Activated gamma-delta T cell treated with anti-CD3 and anti-CD28 coated beads, Interleukin-2, amount 50 U/mL, for 16 hours (primary cell): Measurements from ENCODE around the gene RBM45.
"Not testable (repeated sequence)": the region's sequence is repeated elsewhere in the genome, so short reads cannot be mapped to it uniquely, and the experiment has no call there.

Experiments used
- DNase-seq: peaks from one replicate; pipeline ENCODE4 v3.0.0-alpha.2; 2020; ENCODE audit warnings: low read depth

The RBM45 gene

GRCh38 chr2:178106053-178106452, 6.2 kb upstream of the RBM45 start:
- DNase-seq = no peak

GRCh38 chr2:178108176-178108575, 4.1 kb upstream of the RBM45 start:
- DNase-seq = no peak

- DNase-seq = no peak
Observed at GRCh38 chr2:178109813-178110212, 2.4 kb upstream of the RBM45 start.

GRCh38 chr2:178110681-178111080, 1.6 kb upstream of the RBM45 start:
- no peak for DNase-seq

GRCh38 chr2:178111743-178112142, 494 bp upstream of the RBM45 start:
- no peak for DNase-seq

GRCh38 chr2:178114462-178114861, 2.2 kb downstream of the RBM45 start:
- no peak for DNase-seq

- no peak for DNase-seq
Observed at GRCh38 chr2:178115271-178115670, 3.0 kb downstream of the RBM45 start.

- no peak for DNase-seq
Observed at GRCh38 chr2:178117725-178118124, 5.5 kb downstream of the RBM45 start.

GRCh38 chr2:178119179-178119922, 7.1 kb downstream of the RBM45 start:
- no peak for DNase-seq

GRCh38 chr2:178123163-178123562, 10.9 kb downstream of the RBM45 start:
- no peak for DNase-seq

GRCh38 chr2:178125125-178125524, 12.9 kb downstream of the RBM45 start:
- no peak for DNase-seq

- no peak for DNase-seq
Observed at GRCh38 chr2:178125862-178126261, 13.6 kb downstream of the RBM45 start.

GRCh38 chr2:178128836-178129630, 16.8 kb downstream of the RBM45 start:
- DNase-seq = no peak

- DNase-seq = no peak
Observed at GRCh38 chr2:178136321-178137025, 24.2 kb downstream of the RBM45 start.

GRCh38 chr2:178142274-178143065, 30.2 kb downstream of the RBM45 start:
- DNase-seq = no peak

GRCh38 chr2:178143481-178143880, 31.2 kb downstream of the RBM45 start:
- DNase-seq = no peak

GRCh38 chr2:178152033-178152432, 39.8 kb downstream of the RBM45 start:
- no peak for DNase-seq

- no peak for DNase-seq
Observed at GRCh38 chr2:178152542-178152941, 40.3 kb downstream of the RBM45 start.

- DNase-seq = no peak
Observed at GRCh38 chr2:178152977-178153376, 40.7 kb downstream of the RBM45 start.

- DNase-seq = not testable (repeated sequence)
Observed at GRCh38 chr2:178153878-178154277, 41.6 kb downstream of the RBM45 start.

- no peak for DNase-seq
Observed at GRCh38 chr2:178155524-178155923, 43.3 kb downstream of the RBM45 start.

GRCh38 chr2:178157574-178157973, 45.3 kb downstream of the RBM45 start:
- no peak for DNase-seq
